ENCODE measurements around the gene LMOD1.
A peak's percentile ranks its signal among the peaks of the same experiment; 100 is the strongest.

LMOD1 gene

DNA sequence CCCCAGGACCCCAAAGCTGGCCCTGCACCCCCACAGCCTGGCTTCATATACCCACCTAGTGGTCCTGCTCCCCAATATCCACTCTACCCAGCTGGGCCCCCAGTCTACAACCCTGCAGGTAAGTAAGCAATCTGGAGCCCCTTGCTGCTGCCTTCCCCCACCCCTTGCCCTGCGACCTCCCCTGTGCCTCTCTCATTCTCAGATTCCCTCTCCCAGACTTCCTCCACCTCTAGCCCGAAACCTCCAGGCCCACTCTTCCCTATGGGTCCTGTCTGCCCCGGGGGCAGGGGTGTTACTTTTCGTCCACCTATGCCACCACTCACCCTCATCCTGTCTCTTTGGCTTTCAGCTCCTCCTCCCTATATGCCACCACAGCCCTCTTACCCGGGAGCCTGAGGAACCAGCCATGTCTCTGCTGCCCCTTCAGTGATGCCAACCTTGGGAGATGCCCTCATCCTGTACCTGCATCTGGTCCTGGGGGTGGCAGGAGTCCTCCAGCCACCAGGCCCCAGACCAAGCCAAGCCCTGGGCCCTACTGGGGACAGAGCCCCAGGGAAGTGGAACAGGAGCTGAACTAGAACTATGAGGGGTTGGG, 54.8 kb downstream of the LMOD1 start:
- DNase-seq (ENCODE audit: low spot score in 2 of 2) (no peak), ATAC-seq (replicated peaks; ENCODE audit: extremely low read depth, poor library complexity, severe bottlenecking) (no peak)
- no peaks in the 10 kb centered on the region for H3K9me3 Mint-ChIP-seq
- H3K4me1 Mint-ChIP-seq: peaks cover 14% of the 10 kb centered on the region
- no peak overlapping the region for H3K4me3 Mint-ChIP-seq
- H3K27ac Mint-ChIP-seq (ENCODE audit: low read depth): no peak overlapping the region
- peaks cover 2% of the 10 kb centered on the region for H3K36me3 Mint-ChIP-seq (ENCODE audit: insufficient read depth)
- peaks cover 76% of the 10 kb centered on the region for H3K27me3 Mint-ChIP-seq

DNA sequence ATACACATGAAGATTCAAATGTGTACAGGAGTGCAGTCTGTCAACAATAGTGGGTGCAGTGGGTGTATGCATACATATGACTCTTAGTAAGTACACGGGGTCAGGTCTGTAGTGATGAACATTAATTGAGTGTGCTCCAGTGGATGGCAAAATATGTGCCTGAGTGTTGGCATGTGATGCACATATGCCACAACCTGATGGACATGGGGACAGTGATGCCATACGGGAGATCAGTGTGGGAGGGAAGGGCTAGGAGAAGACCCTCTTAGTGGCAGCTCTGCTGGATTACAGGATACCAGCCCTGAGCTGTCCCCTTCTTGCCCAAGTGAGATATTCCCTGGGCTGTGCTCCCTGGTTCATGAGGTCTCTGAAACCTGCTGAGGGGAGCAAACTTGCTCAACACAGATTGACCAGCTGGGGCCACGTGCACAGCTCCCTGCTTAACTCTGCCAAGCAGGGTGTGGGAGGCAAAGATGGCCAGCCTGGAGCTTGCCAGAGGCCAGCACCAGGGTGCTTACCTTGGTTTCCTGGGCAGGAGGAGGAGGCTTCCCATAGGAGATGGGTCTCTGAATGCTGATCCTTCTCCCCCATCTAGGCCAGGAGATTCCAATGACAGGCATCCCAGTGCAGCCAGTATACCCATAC, 55.4 kb downstream of the LMOD1 start:
- H3K4me3 Mint-ChIP-seq: no peak overlapping the region
- ATAC-seq (replicated peaks; ENCODE audit: extremely low read depth, poor library complexity, severe bottlenecking) (no peak), DNase-seq (ENCODE audit: low spot score in 2 of 2) (no peak)
- H3K27me3 Mint-ChIP-seq: peaks cover 79% of the 10 kb centered on the region
- no peaks in the 10 kb centered on the region for H3K9me3 Mint-ChIP-seq
- peaks cover 9% of the 10 kb centered on the region for H3K4me1 Mint-ChIP-seq
- peaks cover 2% of the 10 kb centered on the region for H3K36me3 Mint-ChIP-seq (ENCODE audit: insufficient read depth)
- no peak overlapping the region for H3K27ac Mint-ChIP-seq (ENCODE audit: low read depth)

GRCh38 chr1:201890223-201890622, 56.1 kb downstream of the LMOD1 start:
- DNase-seq (ENCODE audit: low spot score in 2 of 2) (no peak), ATAC-seq (replicated peaks; ENCODE audit: extremely low read depth, poor library complexity, severe bottlenecking) (no peak)
- Mint-ChIP-seq H3K36me3 (ENCODE audit: insufficient read depth) (peaks cover 2% of the 10 kb centered on the region), H3K27me3 (peaks cover 79% of the 10 kb centered on the region), H3K27ac (ENCODE audit: low read depth) (no peak overlapping the region), H3K4me1 (peaks cover 6% of the 10 kb centered on the region), H3K4me3 (no peak overlapping the region), H3K9me3 (no peaks in the 10 kb centered on the region)

GRCh38 chr1:201889090-201889968, 57.0 kb downstream of the LMOD1 start:
- H3K27ac Mint-ChIP-seq (ENCODE audit: low read depth): no peak overlapping the region
- H3K27me3 Mint-ChIP-seq: peaks cover 75% of the 10 kb centered on the region
- H3K9me3 Mint-ChIP-seq: no peaks in the 10 kb centered on the region
- H3K4me1 Mint-ChIP-seq: peaks cover 6% of the 10 kb centered on the region
- DNase-seq (ENCODE audit: low spot score in 2 of 2): no peak
- peaks cover 2% of the 10 kb centered on the region for H3K36me3 Mint-ChIP-seq (ENCODE audit: insufficient read depth)
- peak overlapping the region; percentile 69 for H3K4me3 Mint-ChIP-seq
- ATAC-seq (replicated peaks; ENCODE audit: extremely low read depth, poor library complexity, severe bottlenecking): peak; percentile 19

DNA sequence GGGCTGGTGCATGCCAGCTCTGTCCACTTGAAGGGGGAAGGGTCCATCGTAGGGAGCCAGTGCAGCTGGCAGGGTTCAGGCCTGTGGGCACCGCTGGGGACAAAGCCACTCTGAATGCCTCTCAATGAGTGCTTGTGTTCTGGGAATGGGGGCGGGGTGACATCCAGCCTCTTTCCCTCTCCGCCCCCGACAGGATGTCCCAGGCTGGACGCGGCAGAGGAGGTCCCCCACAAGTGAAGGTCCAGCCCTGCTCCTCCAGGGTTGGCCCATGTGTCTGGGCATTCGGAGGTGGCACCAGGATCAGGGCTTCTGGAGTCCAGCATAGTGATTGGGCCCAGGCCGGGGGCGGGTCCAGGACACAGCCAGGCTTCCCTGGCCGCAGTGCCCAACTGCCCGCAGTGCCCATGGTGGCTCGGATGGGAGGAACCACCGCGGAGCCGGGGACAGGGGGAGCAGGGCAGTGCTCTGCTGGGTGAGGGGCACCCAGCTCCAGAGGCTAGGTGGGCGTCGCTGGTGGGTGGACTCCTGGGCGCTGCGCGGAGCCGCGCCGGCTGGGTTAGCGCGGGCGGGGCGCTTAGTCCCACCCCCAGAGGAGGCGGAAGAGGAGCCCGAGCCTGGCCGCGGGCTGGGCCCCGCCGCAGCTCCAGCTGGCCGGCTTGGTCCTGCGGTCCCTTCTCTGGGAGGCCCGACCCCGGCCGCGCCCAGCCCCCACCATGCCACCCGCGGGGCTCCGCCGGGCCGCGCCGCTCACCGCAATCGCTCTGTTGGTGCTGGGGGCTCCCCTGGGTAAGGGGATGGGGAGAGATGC, 57.9 kb downstream of the LMOD1 start, which contains the start of gene SHISA4:
SHISA4 (plus strand) TSS at position 617 of the 808 bp plus-strand sequence; CDS start at position 714, 97 bp downstream.
- DNase-seq (ENCODE audit: low spot score in 2 of 2) (no peak), ATAC-seq (replicated peaks; ENCODE audit: extremely low read depth, poor library complexity, severe bottlenecking) (peak; percentile 58)
- Mint-ChIP-seq H3K9me3 (no peaks in the 10 kb centered on the region), H3K4me1 (peaks cover 6% of the 10 kb centered on the region), H3K27ac (ENCODE audit: low read depth) (peak within 1 kb of the TSS; percentile 11), H3K27me3 (peaks cover 66% of the 10 kb centered on the region), H3K4me3 (peak within 1 kb of the TSS; percentile 69), H3K36me3 (ENCODE audit: insufficient read depth) (peaks cover 2% of the 10 kb centered on the region)

DNA sequence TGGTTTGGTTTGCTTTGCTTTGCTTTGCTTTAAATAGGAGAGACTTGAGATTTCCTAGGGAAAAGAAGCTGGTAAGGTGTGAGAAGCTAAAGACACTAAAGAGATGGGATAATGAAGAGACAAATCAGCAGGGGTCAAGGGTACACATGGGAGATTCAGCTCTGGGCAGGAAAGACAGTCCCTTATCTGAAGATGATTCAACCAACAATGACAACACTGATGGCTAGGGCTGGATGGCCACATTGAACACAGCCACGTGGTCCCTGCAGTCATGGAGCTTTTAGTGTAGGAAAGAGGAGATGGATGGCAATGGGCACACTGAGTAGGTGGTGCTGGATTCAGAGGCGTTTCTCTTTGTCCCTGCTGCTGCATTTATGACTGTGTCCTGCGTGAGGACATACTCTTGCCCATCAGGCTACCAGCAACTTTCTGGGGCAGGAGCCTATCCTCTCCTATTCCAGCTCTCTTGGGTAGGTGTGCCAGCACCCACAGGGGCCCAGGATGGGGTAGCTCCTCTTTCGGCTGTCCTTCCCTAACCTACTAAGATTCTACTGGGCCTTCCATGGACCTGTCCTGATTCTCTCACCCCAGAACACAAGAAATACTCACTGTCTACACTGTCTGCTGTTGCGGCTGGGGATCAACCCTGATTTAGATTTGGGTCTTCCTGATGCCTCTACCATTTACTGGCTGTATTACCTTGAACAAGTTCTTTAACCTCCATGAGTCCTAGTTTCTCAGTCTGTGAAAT, 59.1 kb downstream of the LMOD1 start:
- H3K9me3 Mint-ChIP-seq: no peaks in the 10 kb centered on the region
- H3K27ac Mint-ChIP-seq (ENCODE audit: low read depth): peak overlapping the region; percentile 11
- peaks cover 55% of the 10 kb centered on the region for H3K27me3 Mint-ChIP-seq
- no peak for ATAC-seq (replicated peaks; ENCODE audit: extremely low read depth, poor library complexity, severe bottlenecking)
- no peak overlapping the region for H3K4me3 Mint-ChIP-seq
- H3K36me3 Mint-ChIP-seq (ENCODE audit: insufficient read depth): peaks cover 2% of the 10 kb centered on the region
- peaks cover 6% of the 10 kb centered on the region for H3K4me1 Mint-ChIP-seq
- DNase-seq (ENCODE audit: low spot score in 2 of 2): no peak

- no peak overlapping the region for H3K27ac Mint-ChIP-seq (ENCODE audit: low read depth)
- peaks cover 2% of the 10 kb centered on the region for H3K36me3 Mint-ChIP-seq (ENCODE audit: insufficient read depth)
- H3K27me3 Mint-ChIP-seq: peaks cover 45% of the 10 kb centered on the region
- H3K4me1 Mint-ChIP-seq: peaks cover 6% of the 10 kb centered on the region
- no peak overlapping the region for H3K4me3 Mint-ChIP-seq
- no peaks in the 10 kb centered on the region for H3K9me3 Mint-ChIP-seq
- DNase-seq (ENCODE audit: low spot score in 2 of 2): no peak
- ATAC-seq (replicated peaks; ENCODE audit: extremely low read depth, poor library complexity, severe bottlenecking): no peak
Measured at GRCh38 chr1:201886103-201886885, 60.1 kb downstream of the LMOD1 start.

- H3K27me3 Mint-ChIP-seq: peaks cover 38% of the 10 kb centered on the region
- peaks cover 2% of the 10 kb centered on the region for H3K36me3 Mint-ChIP-seq (ENCODE audit: insufficient read depth)
- H3K4me1 Mint-ChIP-seq: peaks cover 6% of the 10 kb centered on the region
- H3K9me3 Mint-ChIP-seq: no peaks in the 10 kb centered on the region
- H3K27ac Mint-ChIP-seq (ENCODE audit: low read depth): no peak overlapping the region
- ATAC-seq (replicated peaks; ENCODE audit: extremely low read depth, poor library complexity, severe bottlenecking) (no peak), DNase-seq (ENCODE audit: low spot score in 2 of 2) (no peak)
- H3K4me3 Mint-ChIP-seq: no peak overlapping the region
Measured at GRCh38 chr1:201885531-201886075, 60.7 kb downstream of the LMOD1 start.

- Mint-ChIP-seq H3K36me3 (ENCODE audit: insufficient read depth) (no peaks in the 10 kb centered on the region), H3K4me1 (peaks cover 2% of the 10 kb centered on the region), H3K9me3 (no peaks in the 10 kb centered on the region), H3K27ac (ENCODE audit: low read depth) (no peak overlapping the region), H3K27me3 (peaks cover 26% of the 10 kb centered on the region), H3K4me3 (no peak overlapping the region)
- ATAC-seq (replicated peaks; ENCODE audit: extremely low read depth, poor library complexity, severe bottlenecking) (no peak), DNase-seq (ENCODE audit: low spot score in 2 of 2) (no peak)
Measured at GRCh38 chr1:201884425-201884824, 61.9 kb downstream of the LMOD1 start.

GRCh38 chr1:201883786-201884185, 62.6 kb downstream of the LMOD1 start:
- Mint-ChIP-seq H3K9me3 (no peaks in the 10 kb centered on the region), H3K4me1 (no peaks in the 10 kb centered on the region), H3K4me3 (no peak overlapping the region), H3K36me3 (ENCODE audit: insufficient read depth) (no peaks in the 10 kb centered on the region), H3K27ac (ENCODE audit: low read depth) (no peak overlapping the region), H3K27me3 (peaks cover 22% of the 10 kb centered on the region)
- no peak for ATAC-seq (replicated peaks; ENCODE audit: extremely low read depth, poor library complexity, severe bottlenecking)
- DNase-seq (ENCODE audit: low spot score in 2 of 2): no peak

DNA sequence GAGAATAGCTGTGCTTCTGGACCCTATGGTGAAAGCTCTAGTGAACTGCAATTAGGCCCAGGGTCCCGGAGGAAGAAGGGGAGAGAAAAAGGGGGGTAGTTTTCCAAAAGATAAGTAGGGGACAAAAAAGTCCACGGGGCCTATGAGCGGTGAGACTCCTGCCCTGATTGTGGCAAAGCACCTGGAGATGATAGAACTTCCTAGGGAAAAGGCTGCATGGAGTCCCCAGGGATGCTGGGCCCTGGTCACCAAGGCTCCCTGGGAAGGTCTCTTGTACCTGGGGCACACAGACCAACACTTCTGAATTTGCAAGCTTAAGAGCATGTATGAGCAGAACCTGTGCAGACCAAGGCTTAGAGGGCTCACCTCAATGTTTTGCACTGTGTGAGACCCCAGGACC, 63.1 kb downstream of the LMOD1 start:
- Mint-ChIP-seq H3K4me3 (no peak overlapping the region), H3K4me1 (no peaks in the 10 kb centered on the region), H3K9me3 (no peaks in the 10 kb centered on the region), H3K36me3 (ENCODE audit: insufficient read depth) (no peaks in the 10 kb centered on the region), H3K27me3 (peaks cover 21% of the 10 kb centered on the region), H3K27ac (ENCODE audit: low read depth) (no peak overlapping the region)
- no peak for DNase-seq (ENCODE audit: low spot score in 2 of 2)
- ATAC-seq (replicated peaks; ENCODE audit: extremely low read depth, poor library complexity, severe bottlenecking): no peak

Measured in central memory CD8-positive, alpha-beta T cell (primary cell).